ENCODE results near the gene THUMPD2.

The THUMPD2 gene

DNA sequence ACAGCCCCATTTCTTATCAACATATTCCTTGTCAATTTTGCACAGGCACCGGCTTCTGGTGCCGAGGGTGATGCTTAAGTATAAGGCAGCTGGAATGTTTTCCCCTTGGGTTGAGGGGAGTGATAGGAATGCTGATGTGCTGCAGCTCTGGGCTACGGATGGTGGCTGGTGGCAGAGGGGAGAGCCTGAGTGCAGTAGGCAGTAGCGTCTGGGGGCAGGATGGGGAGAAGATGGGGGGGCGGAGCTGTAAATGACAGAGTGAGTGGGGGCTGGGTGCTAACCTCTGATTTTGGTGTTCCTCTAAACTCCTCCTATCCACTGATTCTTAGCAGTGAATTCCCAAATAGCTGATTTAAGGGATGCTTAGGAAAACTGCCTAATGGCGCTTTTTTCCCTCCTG, 92.6 kb downstream of the THUMPD2 start:
- no peak for DNase-seq (ENCODE audit: low read depth)
- H3K4me3 ChIP-seq (ENCODE audit: low read length): no peak overlapping the region
- TF ChIP-seq CTCF (conservative IDR thresholded peaks at IDR 0.05; ENCODE audit: low read depth, low read length): no peak

Measured in retinal pigment epithelial cell (primary cell).